T-helper 2 cell treated with Interferon-gamma antibody and Interleukin-4, amounts not matched to agents 100 ng/mL and 5 ng/mL, for 36 hours (primary cell): ENCODE data around the gene TMEM97. TPM values are rescaled to one million over a fixed set of nuclear protein-coding genes. Genes with fewer than 3 reads are reported as not detected.

Experiments
- total RNA-seq: library from RNA; stranded (reverse); gene quantifications from 2 replicates; pipeline ENCODE4 v1.2.3, GENCODE V29; 2022

TMEM97 gene
- total RNA-seq, 1 donor from 2014 or later: 34.4 TPM

Other genes with a start within 250 kb of the TMEM97 start
- gene IFT20, start 16.3 kb downstream of the TMEM97 start, total RNA-seq: 16.3 and 18.8 TPM in 2 replicates
- gene TNFAIP1, start 16.6 kb downstream of the TMEM97 start, total RNA-seq: 18.7 and 20.3 TPM in 2 replicates
- gene POLDIP2, start 38.3 kb downstream of the TMEM97 start, total RNA-seq: 68.0 and 70.2 TPM in 2 replicates
- not detected in 2 replicates for gene SEBOX, start 46.0 kb downstream of the TMEM97 start, total RNA-seq
- gene VTN, start 51.1 kb downstream of the TMEM97 start, total RNA-seq: 0.23 and 0.45 TPM in 2 replicates
- gene SARM1, start 52.5 kb downstream of the TMEM97 start, total RNA-seq: 21.0 and 22.8 TPM in 2 replicates
- gene SLC46A1, start 87.0 kb downstream of the TMEM97 start, total RNA-seq: 2.8 and 3.1 TPM in 2 replicates
- not detected in 2 replicates for gene SLC13A2, start 154.4 kb downstream of the TMEM97 start, total RNA-seq
- gene FOXN1, start 187.1 kb downstream of the TMEM97 start, total RNA-seq: not detected in 2 replicates
- gene UNC119, start 233.4 kb downstream of the TMEM97 start, total RNA-seq: 43.5 and 47.8 TPM in 2 replicates